HepG2 (cell line): ENCODE results near the gene ATP6V0E1. TPM values are rescaled to one million over a fixed set of nuclear protein-coding genes. Genes with fewer than 3 reads are reported as not detected.

ENCODE experiments used
- CEBPB ChIP-seq: IDR thresholded peaks from 2 replicates; pipeline ENCODE4 v1.6.1; 2011; ENCODE audit warnings: low read depth, low read length, improper control_type of control experiment, borderline replicate concordance
- FOXC1 ChIP-seq: sonication (generic); formaldehyde crosslinking; IDR thresholded peaks from 2 replicates; pipeline ENCODE4 v1.8.0; 2022; ENCODE audit warnings: mild to moderate bottlenecking, missing genetic modification reagents, borderline replicate concordance
- HINFP ChIP-seq: sonication (generic); formaldehyde crosslinking; IDR thresholded peaks from 2 replicates; pipeline ENCODE4 v1.4.0; 2020; ENCODE audit warnings: low read depth, mild to moderate bottlenecking, missing genetic modification reagents
- HNRNPUL1 ChIP-seq: fragments of 200-400 bp; formaldehyde crosslinking; IDR thresholded peaks from 2 replicates; pipeline ENCODE4 v1.6.1; 2017; ENCODE audit warnings: low read depth, mild to moderate bottlenecking, low read length, moderate library complexity
- ZHX2 ChIP-seq, 2 experiments: sonication (generic) in 1 of 2; formaldehyde crosslinking in 1 of 2; IDR thresholded peaks; 2 replicates each; pipeline versions ENCODE4 v1.6.1 to v1.9.0; 2014 to 2022; ENCODE audit warnings: antibody characterized with exemption in 1 of 2, borderline replicate concordance in 1 of 2, inconsistent platforms in 1 of 2, low read depth in 1 of 2, missing genetic modification reagents in 1 of 2
- ZKSCAN1 ChIP-seq: fragments of 150-350 bp; IDR thresholded peaks from 2 replicates; pipeline ENCODE4 v1.6.1; 2014; ENCODE audit warnings: low read length
- ZNF280B ChIP-seq: sonication (generic); formaldehyde crosslinking; IDR thresholded peaks from 2 replicates; pipeline ENCODE4 v1.5.0; 2020; ENCODE audit warnings: missing genetic modification reagents, mild to moderate bottlenecking, borderline replicate concordance
- ZNF782 ChIP-seq: sonication (generic); formaldehyde crosslinking; IDR thresholded peaks from 2 replicates; pipeline ENCODE4 v1.4.0; 2020; ENCODE audit warnings: missing genetic modification reagents, mild to moderate bottlenecking, borderline replicate concordance
- polyA plus RNA-seq, 8 experiments: library from polyadenylated mRNA; depleted of rRNA in 3 of 8; stranded (reverse) in 7 of 8; unstranded in 1 of 8; fragments of >200 nt; fragmentation: Illumina TruSeq in 4 of 8; extraction: Trizol in 4 of 8; gene quantifications; 2 replicates each; pipeline versions ENCODE4 v1.2.1 to v1.2.3, GENCODE V29; 2011 to 2016; ENCODE audit warnings: low read depth in 4 of 8, missing spikeins in 1 of 8, mixed read lengths in 1 of 8; ENCODE audit not compliant: insufficient read depth in 1 of 8
- total RNA-seq, 5 experiments: library from RNA; depleted of rRNA; stranded (reverse); fragments of >200 nt; fragmentation: Illumina TruSeq; extraction: Trizol; gene quantifications; 2 replicates each; pipeline ENCODE4 v1.2.3, GENCODE V29; 2016; ENCODE audit warnings: low read depth in 1 of 5
- TF ChIP-seq, protein P1 (sequence below): IDR thresholded peaks from 2 replicates; pipeline ENCODE4 v1.6.1; 2012; ENCODE audit warnings: inconsistent platforms
- TF ChIP-seq, protein P2 (sequence below): sonication (generic); formaldehyde crosslinking; IDR thresholded peaks from 2 replicates; pipeline ENCODE4 v1.4.0; 2020; ENCODE audit warnings: mild to moderate bottlenecking, missing genetic modification reagents

The ATP6V0E1 gene
- total and polyA plus RNA-seq, 2 of the 13 experiments (the other 11 are each of a cell fraction or from before 2014, with no cell fraction given), result 143 to 215 TPM

- no peak for TF ChIP-seq ZHX2 (IDR thresholded peaks at IDR 0.05; ENCODE audit: low read depth)
- TF ChIP-seq ZHX2 (CRISPR knock-in tag; IDR thresholded peaks at IDR 0.05; ENCODE audit: borderline replicate concordance), result no peak
- no peak for TF ChIP-seq HNRNPUL1
- no peak for TF ChIP-seq ZNF782 (CRISPR knock-in tag)
- TF ChIP-seq, protein P1, sequence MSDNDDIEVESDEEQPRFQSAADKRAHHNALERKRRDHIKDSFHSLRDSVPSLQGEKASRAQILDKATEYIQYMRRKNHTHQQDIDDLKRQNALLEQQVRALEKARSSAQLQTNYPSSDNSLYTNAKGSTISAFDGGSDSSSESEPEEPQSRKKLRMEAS, result no peak
- TF ChIP-seq, protein P2, sequence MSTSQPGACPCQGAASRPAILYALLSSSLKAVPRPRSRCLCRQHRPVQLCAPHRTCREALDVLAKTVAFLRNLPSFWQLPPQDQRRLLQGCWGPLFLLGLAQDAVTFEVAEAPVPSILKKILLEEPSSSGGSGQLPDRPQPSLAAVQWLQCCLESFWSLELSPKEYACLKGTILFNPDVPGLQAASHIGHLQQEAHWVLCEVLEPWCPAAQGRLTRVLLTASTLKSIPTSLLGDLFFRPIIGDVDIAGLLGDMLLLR (CRISPR knock-in tag), result no peak
- TF ChIP-seq HINFP (CRISPR knock-in tag), result no peak
- TF ChIP-seq FOXC1 (CRISPR knock-in tag), result no peak
- no peak for TF ChIP-seq ZNF280B (CRISPR knock-in tag)
- TF ChIP-seq CEBPB, result no peak
- no peak for TF ChIP-seq ZKSCAN1
Observed at GRCh38 chr5:173001229-173001841, 17.8 kb downstream of the ATP6V0E1 start (continued).
